Neural crest cell (in vitro differentiated cells): ENCODE data around the gene SF3A1. TPM values are rescaled to one million over a fixed set of nuclear protein-coding genes. Genes with fewer than 3 reads are reported as not detected.

ENCODE experiments used
- DNase-seq: peaks from one replicate; pipeline ENCODE4 v3.0.0; 2021; ENCODE audit warnings: low read depth, mixed read lengths, low spot score
- H3K27ac Mint-ChIP-seq: one replicate; pipeline ENCODE4 v1.8.0; 2021; ENCODE audit warnings: mild to moderate bottlenecking, mixed read lengths; ENCODE audit not compliant: unreplicated experiment
- H3K27me3 Mint-ChIP-seq: 2 replicates; pipeline ENCODE4 v1.8.0; 2021; ENCODE audit warnings: low read depth, mild to moderate bottlenecking, mixed read lengths
- H3K36me3 Mint-ChIP-seq: 2 replicates; pipeline ENCODE4 v1.8.0; 2021; ENCODE audit warnings: low read depth, mild to moderate bottlenecking, mixed read lengths
- H3K4me1 Mint-ChIP-seq: 2 replicates; pipeline ENCODE4 v1.8.0; 2021; ENCODE audit warnings: mixed read lengths
- H3K4me3 Mint-ChIP-seq: one replicate; pipeline ENCODE4 v1.8.0; 2021; ENCODE audit warnings: mild to moderate bottlenecking, mixed read lengths
- H3K9me3 Mint-ChIP-seq: 2 replicates; pipeline ENCODE4 v1.8.0; 2021; ENCODE audit warnings: mixed read lengths
- total RNA-seq: library from RNA; stranded (reverse); gene quantifications from 2 replicates; pipeline ENCODE4 v1.2.1, GENCODE V29; 2021
- TF ChIP-seq, protein P1 (sequence below): fragments of 200-600 bp; sonication (generic); conservative IDR thresholded peaks from 2 replicates; pipeline ENCODE4 v1.5.0; 2021; ENCODE audit warnings: antibody characterized with exemption, mild to moderate bottlenecking

SF3A1 gene
- total RNA-seq, 1 donor from 2014 or later = 265 TPM

DNA sequence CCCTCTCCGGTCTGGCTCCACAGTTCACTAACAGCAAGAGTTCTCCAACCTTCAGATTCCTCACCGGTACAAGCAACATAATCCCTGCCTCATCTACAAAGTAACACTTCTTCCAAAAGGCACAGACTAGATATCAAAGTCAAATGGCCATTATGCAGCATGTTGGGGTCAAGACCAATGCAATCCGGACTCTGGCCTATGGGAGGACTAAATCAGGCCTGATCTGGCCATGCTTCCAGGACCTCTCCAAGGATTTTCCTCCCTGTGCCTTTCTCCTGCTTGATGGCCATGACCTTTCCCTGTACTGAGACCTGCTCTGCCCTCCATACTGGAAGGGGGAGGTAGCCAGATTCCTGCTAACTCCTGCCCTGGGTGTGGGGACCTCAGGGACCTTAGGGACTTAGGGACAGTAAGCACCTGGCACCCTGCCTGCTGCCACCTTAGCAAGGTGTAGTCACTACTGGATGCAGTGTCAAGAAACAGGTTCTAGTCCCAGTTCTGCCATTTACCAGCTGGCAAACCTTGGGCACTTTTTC lies 36.6 kb downstream of the SF3A1 start:
- Mint-ChIP-seq H3K4me3 (no peak overlapping the region), H3K9me3 (no peaks in the 10 kb centered on the region)

DNA sequence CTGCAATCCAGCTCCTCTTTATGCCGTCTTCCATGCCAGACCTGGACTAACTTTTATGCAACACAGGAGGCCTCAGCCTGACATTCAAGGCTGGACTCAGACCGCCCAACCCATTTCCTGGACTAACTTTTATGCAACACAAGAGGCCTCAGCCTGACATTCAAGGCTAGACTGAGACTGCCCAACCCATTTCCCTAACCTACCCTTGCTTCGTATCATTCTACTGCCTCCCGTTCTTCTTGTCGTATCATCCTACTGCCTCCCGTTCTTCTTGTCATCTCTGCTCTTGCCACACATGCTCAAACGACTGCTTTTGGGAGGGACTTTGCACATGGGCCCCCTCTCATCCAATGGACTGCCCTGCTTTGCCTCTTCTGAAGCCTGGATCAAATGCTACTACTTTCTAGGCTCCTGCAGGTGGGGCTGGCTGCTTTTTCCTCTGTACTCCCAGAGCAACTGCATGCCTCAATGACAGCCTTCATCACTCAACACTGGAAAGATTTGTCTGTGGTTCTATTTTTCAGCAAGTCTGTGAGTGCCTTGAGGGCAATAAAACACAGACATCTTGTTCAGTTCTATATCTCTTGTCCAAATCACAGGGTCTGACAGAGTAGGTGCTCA lies 37.8 kb downstream of the SF3A1 start:
- H3K27ac Mint-ChIP-seq = no peak overlapping the region
- no peaks in the 10 kb centered on the region for H3K36me3 Mint-ChIP-seq
- TF ChIP-seq, protein P1, sequence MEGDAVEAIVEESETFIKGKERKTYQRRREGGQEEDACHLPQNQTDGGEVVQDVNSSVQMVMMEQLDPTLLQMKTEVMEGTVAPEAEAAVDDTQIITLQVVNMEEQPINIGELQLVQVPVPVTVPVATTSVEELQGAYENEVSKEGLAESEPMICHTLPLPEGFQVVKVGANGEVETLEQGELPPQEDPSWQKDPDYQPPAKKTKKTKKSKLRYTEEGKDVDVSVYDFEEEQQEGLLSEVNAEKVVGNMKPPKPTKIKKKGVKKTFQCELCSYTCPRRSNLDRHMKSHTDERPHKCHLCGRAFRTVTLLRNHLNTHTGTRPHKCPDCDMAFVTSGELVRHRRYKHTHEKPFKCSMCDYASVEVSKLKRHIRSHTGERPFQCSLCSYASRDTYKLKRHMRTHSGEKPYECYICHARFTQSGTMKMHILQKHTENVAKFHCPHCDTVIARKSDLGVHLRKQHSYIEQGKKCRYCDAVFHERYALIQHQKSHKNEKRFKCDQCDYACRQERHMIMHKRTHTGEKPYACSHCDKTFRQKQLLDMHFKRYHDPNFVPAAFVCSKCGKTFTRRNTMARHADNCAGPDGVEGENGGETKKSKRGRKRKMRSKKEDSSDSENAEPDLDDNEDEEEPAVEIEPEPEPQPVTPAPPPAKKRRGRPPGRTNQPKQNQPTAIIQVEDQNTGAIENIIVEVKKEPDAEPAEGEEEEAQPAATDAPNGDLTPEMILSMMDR = no peak
- no peak overlapping the region for H3K4me3 Mint-ChIP-seq
- H3K4me1 Mint-ChIP-seq = peaks cover 5% of the 10 kb centered on the region
- no peaks in the 10 kb centered on the region for H3K27me3 Mint-ChIP-seq
- DNase-seq = no peak
- no peaks in the 10 kb centered on the region for H3K9me3 Mint-ChIP-seq

More for the DNA sequence above, 36.6 kb downstream of the SF3A1 start:
- peaks cover 8% of the 10 kb centered on the region for H3K4me1 Mint-ChIP-seq
- no peak for DNase-seq
- H3K27ac Mint-ChIP-seq = no peak overlapping the region
- TF ChIP-seq, protein P1 = no peak
- H3K27me3 Mint-ChIP-seq = no peaks in the 10 kb centered on the region
- no peaks in the 10 kb centered on the region for H3K36me3 Mint-ChIP-seq

DNA sequence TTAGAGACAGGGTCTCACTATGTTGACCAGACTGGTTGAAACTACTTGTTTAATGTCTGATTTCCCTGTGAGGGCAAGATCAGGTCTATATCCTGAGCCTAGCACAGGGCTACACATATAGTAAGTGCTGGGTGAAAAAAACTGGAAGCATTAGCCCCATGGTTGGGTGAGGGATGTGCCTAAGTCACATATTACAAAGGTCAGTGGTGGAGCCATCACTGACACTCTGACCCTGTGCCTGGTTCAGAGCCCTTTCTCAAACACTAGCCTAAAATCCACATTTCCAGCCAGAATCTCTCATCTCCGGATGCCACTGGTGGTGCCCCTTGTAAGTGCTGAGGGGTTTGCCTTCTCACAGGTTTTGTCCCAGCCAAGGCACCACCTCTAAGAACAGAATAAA lies 38.9 kb downstream of the SF3A1 start:
- no peak for DNase-seq
- Mint-ChIP-seq H3K27me3 (no peaks in the 10 kb centered on the region), H3K4me3 (no peak overlapping the region), H3K9me3 (no peaks in the 10 kb centered on the region), H3K36me3 (no peaks in the 10 kb centered on the region), H3K4me1 (peaks cover 7% of the 10 kb centered on the region), H3K27ac (no peak overlapping the region)
- TF ChIP-seq, protein P1 = no peak

DNA sequence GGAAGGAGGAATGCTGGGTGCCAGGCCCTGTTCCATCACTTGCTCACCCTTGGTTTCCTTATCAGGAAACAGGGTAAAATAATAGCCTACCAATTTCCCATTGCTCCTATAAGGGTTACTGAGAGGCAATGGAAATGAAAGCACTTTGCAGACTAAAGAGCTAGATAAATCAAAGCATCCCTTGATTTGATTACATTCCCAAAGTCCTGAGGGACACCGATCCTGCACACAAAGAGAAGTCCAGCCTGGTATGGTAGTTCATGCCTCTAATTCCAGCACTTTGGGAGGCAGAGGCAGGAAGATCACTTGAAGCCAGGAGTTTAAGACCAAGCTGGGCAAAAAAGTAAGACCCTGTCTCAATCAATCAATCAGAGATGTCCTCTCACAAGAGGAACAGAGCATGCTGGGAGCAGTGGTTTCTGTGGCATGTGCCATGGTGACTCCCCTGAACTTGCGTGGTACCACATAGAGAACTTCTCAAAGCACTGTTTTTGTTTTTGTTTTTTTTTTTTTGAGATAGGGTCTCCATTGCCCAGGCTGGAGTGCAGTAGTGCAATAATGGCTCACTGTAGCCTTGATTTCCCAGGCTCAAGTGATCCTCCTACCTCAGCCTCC lies 40.6 kb downstream of the SF3A1 start:
- Mint-ChIP-seq H3K4me1 (peaks cover 14% of the 10 kb centered on the region), H3K27ac (peak overlapping the region; percentile 79), H3K27me3 (no peaks in the 10 kb centered on the region), H3K36me3 (no peaks in the 10 kb centered on the region), H3K9me3 (no peaks in the 10 kb centered on the region), H3K4me3 (no peak overlapping the region)
- DNase-seq = no peak
- TF ChIP-seq, protein P1 = no peak

DNA sequence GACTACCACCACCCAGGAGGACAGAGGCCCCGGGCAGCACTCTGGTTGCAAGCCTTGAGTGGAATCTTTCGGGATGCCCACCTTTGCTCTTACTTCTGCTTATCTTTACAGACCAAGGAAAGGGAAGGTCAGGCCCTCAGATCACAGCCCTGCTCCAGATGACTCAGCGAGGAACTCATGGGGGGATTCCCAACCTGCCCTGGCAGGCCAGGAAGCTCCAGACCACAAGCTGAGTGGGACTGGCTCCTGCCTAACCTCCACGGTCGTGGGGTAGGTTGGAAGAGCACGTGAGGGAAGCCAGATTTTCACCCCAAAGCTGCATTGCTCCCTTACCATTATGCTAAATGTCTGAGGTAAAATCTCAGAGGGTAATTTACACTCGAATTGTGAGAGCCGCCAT lies 41.8 kb downstream of the SF3A1 start:
- TF ChIP-seq, protein P1 = no peak
- Mint-ChIP-seq H3K27ac (no peak overlapping the region), H3K36me3 (no peaks in the 10 kb centered on the region), H3K9me3 (no peaks in the 10 kb centered on the region), H3K4me3 (no peak overlapping the region), H3K27me3 (no peaks in the 10 kb centered on the region), H3K4me1 (peaks cover 14% of the 10 kb centered on the region)
- no peak for DNase-seq
